IMR-90 (cell line): ENCODE results near the gene VPS37B. TPM values are rescaled to one million over a fixed set of nuclear protein-coding genes. Genes with fewer than 3 reads are reported as not detected.

Source experiments
- ATAC-seq: fragments of 200-7000 bp; cut with Tn5 transposase; 2 replicates; pipeline ENCODE4 v1.9.1; 2020; ENCODE audit warnings: low read depth, mild to moderate bottlenecking, moderate library complexity
- BruUV-seq: library from RNA; stranded (reverse); fragments of 400-500 nt; replicated peaks from 2 replicates; lab custom pipeline; 2021; lab: Mats Ljungman, UMichigan
- CTCF ChIA-PET: fragments of 300-600 bp; formaldehyde crosslinking; extraction: SDS; loops from one replicate; lab custom pipeline; 2021; ENCODE audit warnings: antibody characterized with exemption; lab: Yijun Ruan, JAX
- POLR2A ChIA-PET: fragments of 300-600 bp; sonication (Branson Sonifier 250); formaldehyde crosslinking; loops from one replicate; lab custom pipeline; 2022; ENCODE audit warnings: antibody characterized with exemption; ENCODE audit not compliant: unreplicated experiment; lab: Charles Lee
- DNase-seq: peaks from one replicate; pipeline ENCODE4 v3.0.0; 2013
- H2AFZ ChIP-seq: replicated peaks from 2 replicates; pipeline ENCODE3; 2013; ENCODE audit warnings: low read length, mild to moderate bottlenecking; ENCODE audit not compliant: poor library complexity
- H2AK5ac ChIP-seq: 2 replicates; pipeline ENCODE4 v1.6.1; 2013; ENCODE audit warnings: low read depth, low read length, inconsistent platforms
- H2AK9ac ChIP-seq: replicated peaks from 2 replicates; pipeline ENCODE3; 2013; ENCODE audit warnings: mild to moderate bottlenecking, low read depth, low read length, moderate library complexity; ENCODE audit not compliant: poor library complexity
- H2BK120ac ChIP-seq: 2 replicates; pipeline ENCODE4 v1.6.1; 2013; ENCODE audit warnings: low read depth, low read length, inconsistent platforms
- H2BK15ac ChIP-seq: 3 replicates; pipeline ENCODE4 v1.6.1; 2013; ENCODE audit warnings: low read depth, low read length, inconsistent platforms
- H2BK20ac ChIP-seq: 2 replicates; pipeline ENCODE4 v1.6.1; 2013; ENCODE audit warnings: low read depth, mild to moderate bottlenecking, inconsistent platforms, low read length, moderate library complexity
- H2BK5ac ChIP-seq: 2 replicates; pipeline ENCODE4 v1.6.1; 2013; ENCODE audit warnings: mild to moderate bottlenecking, low read depth, low read length, inconsistent platforms; ENCODE audit not compliant: poor library complexity, severe bottlenecking
- H3K14ac ChIP-seq: replicated peaks from 2 replicates; pipeline ENCODE4 v1.6.1; 2013; ENCODE audit warnings: low read depth, low read length, inconsistent platforms
- H3K18ac ChIP-seq: 2 replicates; pipeline ENCODE4 v1.6.1; 2013; ENCODE audit warnings: low read depth, low read length, control low read depth
- H3K23ac ChIP-seq: 2 replicates; pipeline ENCODE4 v1.6.1; 2013; ENCODE audit warnings: low read depth, low read length, inconsistent platforms
- H3K27ac ChIP-seq: 2 replicates; pipeline ENCODE4 v1.5.1; 2013; ENCODE audit warnings: mild to moderate bottlenecking, control low read depth, low read length; ENCODE audit not compliant: insufficient read depth
- H3K27me3 ChIP-seq: 2 replicates; pipeline ENCODE4 v1.6.1; 2013; ENCODE audit warnings: low read length; ENCODE audit not compliant: control insufficient read depth, insufficient read depth
- H3K36me3 ChIP-seq: 2 replicates; pipeline ENCODE4 v1.6.1; 2013; ENCODE audit warnings: low read length, mixed read lengths; ENCODE audit not compliant: control insufficient read depth, insufficient read depth
- H3K4ac ChIP-seq: 2 replicates; pipeline ENCODE4 v1.6.1; 2013; ENCODE audit warnings: low read depth, low read length, inconsistent platforms
- H3K4me1 ChIP-seq: 2 replicates; pipeline ENCODE4 v1.6.1; 2013; ENCODE audit warnings: low read length, mixed read lengths; ENCODE audit not compliant: control insufficient read depth, insufficient read depth
- H3K4me2 ChIP-seq: 2 replicates; pipeline ENCODE4 v1.6.1; 2013; ENCODE audit warnings: low read depth, mild to moderate bottlenecking, control low read depth, low read length, moderate library complexity
- H3K4me3 ChIP-seq: 2 replicates; pipeline ENCODE4 v1.5.1; 2013; ENCODE audit warnings: low read depth, mild to moderate bottlenecking, control low read depth, low read length, moderate library complexity; ENCODE audit not compliant: insufficient read depth
- H3K56ac ChIP-seq: 2 replicates; pipeline ENCODE4 v1.6.1; 2013; ENCODE audit warnings: low read length, inconsistent platforms; ENCODE audit not compliant: insufficient read depth; ENCODE audit errors: extremely low read depth
- H3K79me1 ChIP-seq, 2 experiments: 2 replicates each; pipeline ENCODE4 v1.6.1; 2013; ENCODE audit warnings: low read length in 2 of 2, inconsistent platforms in 1 of 2, low read depth in 1 of 2
- H3K9ac ChIP-seq: 2 replicates; pipeline ENCODE4 v1.6.1; 2013; ENCODE audit warnings: low read depth, low read length, control low read depth
- H3K9me1 ChIP-seq: 2 replicates; pipeline ENCODE4 v1.6.1; 2013; ENCODE audit warnings: low read length, inconsistent platforms; ENCODE audit not compliant: insufficient read depth
- H3K9me3 ChIP-seq: 2 replicates; pipeline ENCODE4 v1.6.1; 2013; ENCODE audit warnings: low read length; ENCODE audit not compliant: control insufficient read depth, insufficient read depth
- H4K20me1 ChIP-seq: 2 replicates; pipeline ENCODE4 v1.6.1; 2013; ENCODE audit warnings: low read length, inconsistent platforms; ENCODE audit not compliant: insufficient read depth
- H4K5ac ChIP-seq: 2 replicates; pipeline ENCODE4 v1.6.1; 2013; ENCODE audit warnings: mild to moderate bottlenecking, low read depth, low read length, control low read depth
- H4K8ac ChIP-seq, 2 experiments: 2 replicates each; pipeline ENCODE4 v1.6.1; 2013; ENCODE audit warnings: low read depth in 2 of 2, low read length in 2 of 2, control low read depth in 1 of 2, inconsistent platforms in 1 of 2
- H4K91ac ChIP-seq: 2 replicates; pipeline ENCODE4 v1.6.1; 2013; ENCODE audit warnings: low read depth, low read length, inconsistent platforms; ENCODE audit not compliant: insufficient read depth
- CEBPB ChIP-seq: IDR thresholded peaks from 2 replicates; pipeline ENCODE4 v1.6.1; 2012; ENCODE audit warnings: low read depth, low read length, improper control_type of control experiment
- CHD1 ChIP-seq: IDR thresholded peaks from 2 replicates; pipeline ENCODE4 v1.6.1; 2012; ENCODE audit warnings: low read depth, low read length, improper control_type of control experiment
- CTCF ChIP-seq: conservative IDR thresholded peaks from 2 replicates; pipeline ENCODE4 v1.5.1; 2012; ENCODE audit warnings: mild to moderate bottlenecking, low read depth, low read length, improper control_type of control experiment
- NFE2L2 ChIP-seq: fragments of 150-350 bp; IDR thresholded peaks from 2 replicates; pipeline ENCODE4 v1.6.1; 2016; ENCODE audit warnings: low read depth, mild to moderate bottlenecking, low read length
- RCOR1 ChIP-seq: IDR thresholded peaks from 2 replicates; pipeline ENCODE4 v1.6.1; 2012; ENCODE audit warnings: mild to moderate bottlenecking, low read length, improper control_type of control experiment; ENCODE audit not compliant: insufficient replicate concordance
- WGBS, 2 experiments: methylation state at CpG; one replicate each; pipeline versions ENCODE4 v1.1.5 to v1.1.7; 2013; ENCODE audit warnings: missing lambda C conversion rate in 2 of 2; ENCODE audit not compliant: insufficient read length in 1 of 2; ENCODE audit errors: extremely low coverage in 2 of 2; 5-methylcytosine and 5-hydroxymethylcytosine counted together
- dilution Hi-C: fragments of 300-500 bp; cut with HindIII; formaldehyde crosslinking; loops from one replicate; pipeline ENCODE4 v1.14.3; 2018; ENCODE audit warnings: low sequenced_read_pairs; ENCODE audit not compliant: unreplicated experiment
- in situ Hi-C: fragments of 300-500 bp; cut with MboI; formaldehyde crosslinking; loops from 3 replicates; pipeline ENCODE4 v1.14.3; 2019; ENCODE audit warnings: low sequenced_read_pairs, inconsistent platforms, mixed read lengths
- intact Hi-C: fragments of 100-400 bp; cut with micrococcal nuclease; formaldehyde crosslinking; loops from 2 replicates; pipeline ENCODE4 v1.10.0; 2022
- polyA plus RNA-seq, 3 experiments: library from polyadenylated mRNA; depleted of rRNA; stranded (reverse); fragments of >200 nt; gene quantifications; 2 replicates each; pipeline ENCODE4 v1.2.3, GENCODE V29; 2012; ENCODE audit warnings: low replicate concordance in 1 of 3
- total RNA-seq: library from RNA; depleted of rRNA; stranded (reverse); fragments of >200 nt; gene quantifications from 2 replicates; pipeline ENCODE4 v1.2.3, GENCODE V29; 2012
- TF ChIP-seq, protein P1 (sequence below): fragments of 150-350 bp; IDR thresholded peaks from 2 replicates; pipeline ENCODE4 v1.6.1; 2017; ENCODE audit warnings: mild to moderate bottlenecking, antibody characterized with exemption, low read length, low read depth

Gene VPS37B
- total and polyA plus RNA-seq, 2 of the 4 experiments (the other 2 are of a cell fraction), result 8.6 to 25.7 TPM

DNA sequence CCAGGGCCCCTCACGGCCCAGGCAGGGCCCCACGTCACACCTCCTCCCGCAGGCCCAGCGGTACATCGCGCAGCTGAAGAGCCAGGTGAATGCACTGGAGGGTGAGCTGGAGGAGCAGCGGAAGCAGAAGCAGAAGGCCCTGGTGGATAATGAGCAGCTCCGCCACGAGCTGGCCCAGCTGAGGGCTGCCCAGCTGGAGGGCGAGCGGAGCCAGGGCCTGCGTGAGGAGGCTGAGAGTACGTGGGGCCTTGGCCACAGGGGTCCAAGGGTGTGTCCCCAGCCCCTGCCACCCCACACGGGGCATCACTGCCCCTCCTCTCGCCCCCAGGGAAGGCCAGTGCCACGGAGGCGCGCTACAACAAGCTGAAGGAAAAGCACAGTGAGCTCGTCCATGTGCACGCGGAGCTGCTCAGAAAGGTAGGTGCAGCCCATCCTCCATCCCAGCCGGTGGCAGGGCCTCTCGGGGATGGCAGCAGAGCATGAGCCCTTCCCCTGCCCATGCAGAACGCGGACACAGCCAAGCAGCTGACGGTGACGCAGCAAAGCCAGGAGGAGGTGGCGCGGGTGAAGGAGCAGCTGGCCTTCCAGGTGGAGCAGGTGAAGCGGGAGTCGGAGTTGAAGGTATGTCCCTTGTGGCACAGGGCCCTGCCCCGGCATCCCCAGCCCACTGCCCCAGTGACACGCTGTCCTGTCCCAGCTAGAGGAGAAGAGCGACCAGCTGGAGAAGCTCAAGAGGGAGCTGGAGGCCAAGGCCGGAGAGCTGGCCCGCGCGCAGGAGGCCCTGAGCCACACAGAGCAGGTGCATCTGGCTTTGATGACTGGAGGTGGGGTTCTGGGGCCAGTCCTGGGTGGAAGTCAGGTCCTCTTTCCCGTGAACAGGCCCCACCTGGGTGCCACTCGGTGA is 39.7 kb downstream of the VPS37B start:
- Histone ChIP-seq H2AK9ac (no peak overlapping the region), H3K14ac (no peak overlapping the region), H2AFZ (peak overlapping the region; percentile 44), H3K9me3 (no peaks in the 10 kb centered on the region), H2BK5ac (no peak overlapping the region), H3K4me1 (peaks cover 14% of the 10 kb centered on the region), H3K4me2 (no peak overlapping the region), H3K27ac (no peak overlapping the region), H3K4me3 (no peak overlapping the region), H4K20me1 (peaks cover 20% of the 10 kb centered on the region), H3K23ac (no peak overlapping the region), H2BK20ac (no peak overlapping the region), H4K8ac (no peak overlapping the region), H2BK15ac (no peak overlapping the region), H3K18ac (no peak overlapping the region), H4K5ac (no peak overlapping the region), H3K9ac (no peak overlapping the region), H3K27me3 (no peaks in the 10 kb centered on the region), H3K36me3 (peaks cover 5% of the 10 kb centered on the region; the same call in 1 of the 2 replicates), H2BK120ac (no peak overlapping the region), H3K4ac (no peak overlapping the region), H2AK5ac (no peak overlapping the region), H4K91ac (no peak overlapping the region), H3K9me1 (peaks cover 15% of the 10 kb centered on the region), H3K56ac (no peak overlapping the region), H3K79me1 (peaks cover 0 to 7% of the 10 kb centered on the region in 2 experiments; a peak in 2 of 4 replicates)
- no peak for TF ChIP-seq RCOR1
- TF ChIP-seq NFE2L2, result no peak
- TF ChIP-seq, protein P1, sequence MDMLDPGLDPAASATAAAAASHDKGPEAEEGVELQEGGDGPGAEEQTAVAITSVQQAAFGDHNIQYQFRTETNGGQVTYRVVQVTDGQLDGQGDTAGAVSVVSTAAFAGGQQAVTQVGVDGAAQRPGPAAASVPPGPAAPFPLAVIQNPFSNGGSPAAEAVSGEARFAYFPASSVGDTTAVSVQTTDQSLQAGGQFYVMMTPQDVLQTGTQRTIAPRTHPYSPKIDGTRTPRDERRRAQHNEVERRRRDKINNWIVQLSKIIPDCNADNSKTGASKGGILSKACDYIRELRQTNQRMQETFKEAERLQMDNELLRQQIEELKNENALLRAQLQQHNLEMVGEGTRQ, result no peak
- TF ChIP-seq CTCF, result no peak
- TF ChIP-seq CEBPB, result no peak
- no peak for TF ChIP-seq CHD1
- 84% methylated on average over 9 of the region's 40 CpGs; no CpG with 5 or more reads in 1 of the 2 experiments for WGBS, 2 experiments
- intact Hi-C loops, result no loop called here
- ATAC-seq, result no peak
- ChIA-PET CTCF (interaction anchor here (1.2 kb wide), 1 partner anchor 96 kb away, joined by 3 read pairs; no protein-coding TSS in a partner anchor), POLR2A (interaction anchor here (0.5 kb wide), 1 partner anchor 294 kb away, joined by 5 read pairs; the partner anchor contains the start of gene PITPNM2)
- dilution Hi-C loops, result no loop called here
- DNase-seq, result no peak
- no TSS peak for BruUV-seq
- in situ Hi-C loops, result loop anchor here (5.0 kb wide), 1 partner anchor 381 kb away; no protein-coding TSS in a partner anchor
